GM23338 (cell line): ENCODE measurements around the gene PRKACA. TPM values are rescaled to one million over a fixed set of nuclear protein-coding genes. Genes with fewer than 3 reads are reported as not detected.

ENCODE experiments used
- ATAC-seq: fragments of 200-7000 bp; cut with Tn5 transposase; 3 replicates; pipeline ENCODE4 v1.9.1; 2020
- DNase-seq: peaks from one replicate; pipeline ENCODE4 v3.0.0-alpha.2; 2015; ENCODE audit warnings: low spot score
- H2AFZ ChIP-seq: fragments of 200-600 bp; sonication (generic); 2 replicates; pipeline ENCODE4 v1.8.0; 2016; ENCODE audit warnings: antibody characterized with exemption, mild to moderate bottlenecking, moderate library complexity
- H3F3A ChIP-seq: fragments of 200-600 bp; sonication (generic); replicated peaks from 2 replicates; pipeline ENCODE4 v1.8.0; 2017; ENCODE audit warnings: antibody characterized with exemption, mixed run types, low read depth
- H3K27ac ChIP-seq: fragments of 200-600 bp; sonication (generic); 2 replicates; pipeline ENCODE4 v1.6.1; 2016; ENCODE audit warnings: low read depth
- H3K27me3 ChIP-seq: fragments of 200-600 bp; sonication (generic); 2 replicates; pipeline ENCODE4 v1.8.0; 2016; ENCODE audit warnings: mild to moderate bottlenecking, mixed run types, moderate library complexity; ENCODE audit not compliant: insufficient read depth
- H3K36me3 ChIP-seq: fragments of 200-600 bp; sonication (generic); 2 replicates; pipeline ENCODE4 v1.8.0; 2016; ENCODE audit warnings: mild to moderate bottlenecking; ENCODE audit not compliant: insufficient read depth
- H3K4me1 ChIP-seq: fragments of 200-600 bp; sonication (generic); 2 replicates; pipeline ENCODE4 v1.8.0; 2016; ENCODE audit warnings: mild to moderate bottlenecking, moderate library complexity; ENCODE audit not compliant: insufficient read depth
- H3K4me2 ChIP-seq: fragments of 200-600 bp; sonication (generic); 2 replicates; pipeline ENCODE4 v1.7.1; 2017; ENCODE audit warnings: mixed run types
- H3K4me3 ChIP-seq: fragments of 200-600 bp; sonication (generic); 2 replicates; pipeline ENCODE4 v1.6.1; 2016; ENCODE audit warnings: mixed run types
- H3K79me2 ChIP-seq: fragments of 200-600 bp; sonication (generic); replicated peaks from 2 replicates; pipeline ENCODE4 v1.8.0; 2017; ENCODE audit warnings: mild to moderate bottlenecking; ENCODE audit not compliant: insufficient read depth
- H3K9me2 ChIP-seq: fragments of 200-600 bp; sonication (generic); 2 replicates; pipeline ENCODE4 v1.8.0; 2017; ENCODE audit not compliant: insufficient read depth
- H4K20me1 ChIP-seq: fragments of 200-600 bp; sonication (generic); replicated peaks from 2 replicates; pipeline ENCODE4 v1.8.0; 2017; ENCODE audit warnings: mild to moderate bottlenecking; ENCODE audit not compliant: insufficient read depth
- H3K27ac Mint-ChIP-seq: 2 replicates; pipeline ENCODE4 v1.8.0; 2020; ENCODE audit warnings: inconsistent platforms, mild to moderate bottlenecking, moderate library complexity, mixed read lengths
- H3K27me3 Mint-ChIP-seq: 3 replicates; pipeline ENCODE4 v1.8.0; 2022; ENCODE audit warnings: low read depth, mild to moderate bottlenecking, moderate library complexity, mixed read lengths, inconsistent platforms; ENCODE audit not compliant: insufficient read depth, poor library complexity
- H3K36me3 Mint-ChIP-seq: 3 replicates; pipeline ENCODE4 v1.8.0; 2021; ENCODE audit warnings: low read depth, mild to moderate bottlenecking, inconsistent platforms, moderate library complexity, mixed read lengths
- H3K4me1 Mint-ChIP-seq: 3 replicates; pipeline ENCODE4 v1.8.0; 2020; ENCODE audit warnings: mild to moderate bottlenecking, inconsistent platforms, mixed read lengths
- H3K4me3 Mint-ChIP-seq: 3 replicates; pipeline ENCODE4 v1.8.0; 2021; ENCODE audit warnings: moderate library complexity, mild to moderate bottlenecking, inconsistent platforms, mixed read lengths
- H3K9me3 Mint-ChIP-seq: 3 replicates; pipeline ENCODE4 v1.8.0; 2020; ENCODE audit warnings: moderate library complexity, mild to moderate bottlenecking, inconsistent platforms, mixed read lengths
- CREB1 ChIP-seq: fragments of 250-450 bp; sonication (Bioruptor Pico); IDR thresholded peaks from 2 replicates; pipeline ENCODE4 v1.5.0; 2020; ENCODE audit warnings: low read depth, mild to moderate bottlenecking, moderate library complexity
- EZH2phosphoT487 ChIP-seq: fragments of 200-600 bp; sonication (generic); IDR thresholded peaks from one replicate; pipeline ENCODE4 v1.8.1; 2018; ENCODE audit warnings: antibody characterized with exemption; ENCODE audit not compliant: unreplicated experiment
- JUNB ChIP-seq: IDR thresholded peaks from one replicate; pipeline ENCODE4 v1.6.1; 2016; ENCODE audit warnings: antibody characterized with exemption; ENCODE audit not compliant: unreplicated experiment
- NANOG ChIP-seq: IDR thresholded peaks from 2 replicates; pipeline ENCODE4 v1.6.1; 2016; ENCODE audit warnings: antibody characterized with exemption, borderline replicate concordance
- POLR2AphosphoS5 ChIP-seq: IDR thresholded peaks from 2 replicates; pipeline ENCODE4 v1.6.1; 2016; ENCODE audit warnings: antibody characterized with exemption, low read depth
- STAT1 ChIP-seq: IDR thresholded peaks from one replicate; pipeline ENCODE4 v1.6.1; 2016; ENCODE audit warnings: antibody characterized with exemption; ENCODE audit not compliant: unreplicated experiment
- ZNF331 ChIP-seq: fragments of 250-450 bp; sonication (Bioruptor Pico); IDR thresholded peaks from 2 replicates; pipeline ENCODE4 v1.5.0; 2020; ENCODE audit warnings: low read depth, mild to moderate bottlenecking, moderate library complexity
- ZNF462 ChIP-seq: fragments of 250-450 bp; sonication (Bioruptor Pico); IDR thresholded peaks from 2 replicates; pipeline ENCODE4 v1.5.0; 2020; ENCODE audit warnings: mild to moderate bottlenecking, moderate library complexity
- polyA plus RNA-seq: library from polyadenylated mRNA; unstranded; fragments of >200 nt; fragmentation: Nextera tagmentation; extraction: Ambion mirVana; gene quantifications from 2 replicates; pipeline ENCODE4 v1.2.1, GENCODE V29; 2016
- total RNA-seq: library from RNA; depleted of rRNA; stranded (reverse); fragments of >200 nt; shearing (Covaris generic); gene quantifications from 2 replicates; pipeline ENCODE4 v1.2.3, GENCODE V29; 2014

The PRKACA gene
- total and polyA plus RNA-seq, 2 experiments from 2014 or later, result 13.0 to 31.3 TPM

DNA sequence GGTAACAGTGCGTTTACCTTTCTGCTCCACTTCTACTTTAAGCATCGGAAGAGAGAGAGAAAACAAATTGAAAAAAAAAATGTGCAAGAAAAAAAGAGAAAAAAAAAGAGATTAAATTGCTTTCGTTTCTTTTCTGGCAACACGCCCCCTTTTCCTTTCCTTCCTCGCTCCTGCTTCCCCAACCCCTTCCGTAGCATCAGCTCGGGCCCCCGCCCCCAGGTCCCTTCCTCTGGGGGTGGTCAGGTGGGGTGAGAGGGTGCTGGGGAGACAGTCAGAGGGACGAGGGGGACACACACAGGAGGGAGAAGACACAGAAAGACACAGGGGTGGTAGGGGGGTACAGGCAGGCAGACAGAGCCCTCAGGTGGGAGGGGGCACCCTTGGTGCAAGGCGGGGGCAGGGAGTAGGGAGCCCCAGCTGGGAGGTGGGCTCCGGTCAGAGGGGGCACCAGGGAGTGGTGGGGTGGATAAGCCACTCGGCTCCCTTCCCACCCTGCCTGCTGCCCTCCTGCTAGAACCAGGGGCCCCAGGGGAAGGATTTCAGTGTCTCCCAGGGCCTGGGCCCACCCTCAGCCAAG, 49.5 kb upstream of the PRKACA start (continued):
- TF ChIP-seq ZNF462 (CRISPR knock-in tag), result no peak
- TF ChIP-seq EZH2phosphoT487, result no peak
- no peak for TF ChIP-seq POLR2AphosphoS5
- no peak for TF ChIP-seq JUNB
- no peak for TF ChIP-seq ZNF331 (CRISPR knock-in tag)
- no peak for TF ChIP-seq STAT1

- no peaks in the 10 kb centered on the region for H3K9me3 Mint-ChIP-seq
- Histone ChIP-seq H3K36me3 (peaks cover 8% of the 10 kb centered on the region), H3K79me2 (no peaks in the 10 kb centered on the region), H3K4me1 (no peaks in the 10 kb centered on the region; the same call in 1 of the 2 replicates), H3K9me2 (no peaks in the 10 kb centered on the region), H4K20me1 (peaks cover 5% of the 10 kb centered on the region; the same call in 1 of the 2 replicates), H3K4me3 (no peak overlapping the region), H3F3A (0 out of 2 replicates have a peak, but pooled peaks cover 3% of the 10 kb centered on the region), H2AFZ (no peak overlapping the region), H3K4me2 (no peak overlapping the region), H3K27ac (no peak overlapping the region), H3K27me3 (no peaks in the 10 kb centered on the region)
- no peak overlapping the region for H3K4me3 Mint-ChIP-seq
- peaks cover 8% of the 10 kb centered on the region for H3K27me3 Mint-ChIP-seq
- ATAC-seq (no peak), DNase-seq (no peak)
- no peak overlapping the region; the same call in 1 of the 2 replicates for H3K27ac Mint-ChIP-seq
- peaks cover 25% of the 10 kb centered on the region for H3K4me1 Mint-ChIP-seq
- TF ChIP-seq NANOG (no peak), CREB1 (CRISPR knock-in tag) (no peak), POLR2AphosphoS5 (no peak)
- peaks cover 36% of the 10 kb centered on the region for H3K36me3 Mint-ChIP-seq
Observed at GRCh38 chr19:14165990-14166830, 48.6 kb upstream of the PRKACA start.
